ENCODE measurements around the gene FGGY. TPM values are rescaled to one million over a fixed set of nuclear protein-coding genes. Genes with fewer than 3 reads are reported as not detected.

The FGGY gene
- total RNA-seq, 2 donors from 2014 or later, result 12.2 to 17.4 TPM

DNA sequence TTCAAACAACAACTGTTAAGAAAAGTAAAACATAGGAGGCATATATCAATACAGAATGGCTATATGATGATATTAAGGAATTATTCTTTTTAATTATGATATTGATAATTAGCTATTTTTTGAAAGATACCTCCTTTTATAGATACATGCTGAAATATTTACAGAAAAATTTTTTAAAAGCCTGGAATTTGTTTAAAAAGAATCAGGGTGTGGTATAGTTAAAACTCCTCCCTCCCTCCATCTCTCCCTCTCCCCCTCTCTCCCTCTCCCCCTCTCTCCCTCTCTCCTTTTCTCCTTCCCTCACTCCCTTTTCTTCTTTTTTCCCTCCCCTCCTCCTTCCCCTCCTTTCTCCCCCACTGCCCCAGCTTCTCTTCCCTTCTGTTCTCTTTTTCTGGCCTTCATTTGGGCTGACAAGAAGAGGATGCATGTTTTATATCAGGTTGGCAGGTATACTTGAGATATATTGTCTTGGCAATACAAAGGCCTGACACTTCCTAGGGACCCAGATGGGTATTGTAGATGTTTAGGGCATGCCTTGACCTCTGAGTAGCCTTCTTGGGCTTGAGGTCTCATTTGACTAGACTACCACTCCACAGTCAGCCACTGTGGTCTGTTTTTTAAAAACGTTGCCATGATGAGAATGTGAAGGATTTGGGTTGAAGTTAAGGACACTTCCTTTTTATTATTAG, 124.5 kb downstream of the FGGY start:
- TF ChIP-seq, protein P1, sequence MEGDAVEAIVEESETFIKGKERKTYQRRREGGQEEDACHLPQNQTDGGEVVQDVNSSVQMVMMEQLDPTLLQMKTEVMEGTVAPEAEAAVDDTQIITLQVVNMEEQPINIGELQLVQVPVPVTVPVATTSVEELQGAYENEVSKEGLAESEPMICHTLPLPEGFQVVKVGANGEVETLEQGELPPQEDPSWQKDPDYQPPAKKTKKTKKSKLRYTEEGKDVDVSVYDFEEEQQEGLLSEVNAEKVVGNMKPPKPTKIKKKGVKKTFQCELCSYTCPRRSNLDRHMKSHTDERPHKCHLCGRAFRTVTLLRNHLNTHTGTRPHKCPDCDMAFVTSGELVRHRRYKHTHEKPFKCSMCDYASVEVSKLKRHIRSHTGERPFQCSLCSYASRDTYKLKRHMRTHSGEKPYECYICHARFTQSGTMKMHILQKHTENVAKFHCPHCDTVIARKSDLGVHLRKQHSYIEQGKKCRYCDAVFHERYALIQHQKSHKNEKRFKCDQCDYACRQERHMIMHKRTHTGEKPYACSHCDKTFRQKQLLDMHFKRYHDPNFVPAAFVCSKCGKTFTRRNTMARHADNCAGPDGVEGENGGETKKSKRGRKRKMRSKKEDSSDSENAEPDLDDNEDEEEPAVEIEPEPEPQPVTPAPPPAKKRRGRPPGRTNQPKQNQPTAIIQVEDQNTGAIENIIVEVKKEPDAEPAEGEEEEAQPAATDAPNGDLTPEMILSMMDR (IDR thresholded peaks at IDR 0.05), result no peak
- TF ChIP-seq POLR2A (IDR thresholded peaks at IDR 0.05), result no peak
- Histone ChIP-seq H3K36me3 (replicated peaks in 1 of 2; ENCODE audit: insufficient read depth in 1 of 2, low read depth in 2 of 2) (no peaks in the 10 kb centered on the region), H3K9me3 (no peaks in the 10 kb centered on the region), H3K4me1 (peaks cover 16% of the 10 kb centered on the region), H3K27ac (no peak overlapping the region), H3K4me3 (no peak overlapping the region), H3K27me3 (no peaks in the 10 kb centered on the region)
- 38 to 84% methylated on average over 1 of the region's 1 CpG for WGBS, 2 donors
- ATAC-seq (no peak), DNase-seq (no peak)
- intact Hi-C loops (cut with DNase I), result no loop called here

DNA sequence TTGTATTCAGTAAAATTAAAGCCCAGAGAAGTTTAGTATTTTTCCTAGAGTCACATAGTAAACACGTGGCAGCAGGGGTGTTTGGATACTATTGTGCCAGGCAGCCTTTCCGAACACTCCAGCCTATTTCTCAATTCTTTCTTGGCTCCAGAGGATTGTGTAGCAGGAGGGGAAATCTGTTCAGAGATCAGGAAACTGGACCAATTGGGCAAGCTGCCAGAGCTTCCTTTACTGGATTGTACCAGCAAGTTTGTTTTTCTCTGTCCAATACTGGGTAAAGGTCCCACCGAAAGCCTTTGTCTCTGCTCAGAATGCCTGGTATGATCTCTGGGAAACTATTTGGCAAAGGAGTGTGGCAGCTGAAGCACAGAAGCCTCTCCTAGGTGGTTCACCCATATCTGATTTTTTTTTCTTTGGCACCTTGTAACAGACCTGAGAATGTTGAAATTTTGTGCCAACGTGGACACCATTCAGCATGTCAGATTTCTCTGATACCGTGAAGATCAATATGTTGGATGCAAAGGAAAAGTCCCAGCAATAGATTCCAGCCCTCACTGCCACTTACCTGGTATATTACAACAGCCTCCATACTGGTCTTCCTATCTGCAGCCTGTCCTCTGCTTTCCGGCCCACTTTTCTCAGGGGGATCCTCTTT, 126.2 kb downstream of the FGGY start:
- peak; percentile 85 for ATAC-seq
- intact Hi-C loops (cut with DNase I), result no loop called here

DNA sequence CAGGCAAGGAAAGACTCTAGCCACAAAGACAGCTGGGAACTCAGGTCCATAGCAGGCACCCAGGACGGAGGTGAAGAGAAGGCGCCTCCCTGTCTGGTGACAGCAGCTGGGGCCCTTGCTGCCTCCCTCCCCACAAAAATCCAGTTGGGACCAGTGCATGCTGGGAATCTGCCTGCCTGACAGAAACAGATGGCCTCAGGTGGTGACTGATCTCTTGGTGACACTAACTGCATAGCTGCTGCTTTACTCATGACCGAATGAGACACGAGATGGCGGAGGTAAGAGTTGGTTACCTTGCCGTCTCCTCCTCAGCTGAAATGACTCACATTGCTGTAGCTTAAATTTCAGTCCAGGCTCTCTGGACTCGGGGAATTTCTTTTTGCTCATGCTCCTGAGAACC, 130.3 kb downstream of the FGGY start:
- no peaks in the 10 kb centered on the region for H3K36me3 ChIP-seq (replicated peaks in 1 of 2; ENCODE audit: insufficient read depth in 1 of 2, low read depth in 2 of 2)
- ATAC-seq, result no peak
- H3K4me1 ChIP-seq, result peaks cover 21% of the 10 kb centered on the region
- TF ChIP-seq, protein P1 (IDR thresholded peaks at IDR 0.05), result no peak
- no peak for TF ChIP-seq POLR2A (IDR thresholded peaks at IDR 0.05)
- H3K4me3 ChIP-seq, result no peak overlapping the region
- intact Hi-C loops (cut with DNase I), result no loop called here
- no peaks in the 10 kb centered on the region for H3K27me3 ChIP-seq
- H3K9me3 ChIP-seq, result no peaks in the 10 kb centered on the region
- no peak for DNase-seq
- no peak overlapping the region for H3K27ac ChIP-seq
- WGBS, 2 donors, result 92 to 95% methylated on average over 7 of the region's 7 CpGs

More for the DNA sequence above, 126.2 kb downstream of the FGGY start:
- no peak for TF ChIP-seq POLR2A (IDR thresholded peaks at IDR 0.05)
- TF ChIP-seq, protein P1 (IDR thresholded peaks at IDR 0.05), result no peak
- Histone ChIP-seq H3K4me3 (no peak overlapping the region), H3K27me3 (no peaks in the 10 kb centered on the region), H3K27ac (peak overlapping the region in 3 of 4 donors; percentile 23 to 68 (median 63)), H3K4me1 (peaks cover 16% of the 10 kb centered on the region), H3K9me3 (no peaks in the 10 kb centered on the region), H3K36me3 (replicated peaks in 1 of 2; ENCODE audit: insufficient read depth in 1 of 2, low read depth in 2 of 2) (no peaks in the 10 kb centered on the region)
- WGBS, 2 donors, result 27 to 32% methylated on average over 6 of the region's 6 CpGs
- DNase-seq, result peak; percentile 82 to 88 (median 86)

DNA sequence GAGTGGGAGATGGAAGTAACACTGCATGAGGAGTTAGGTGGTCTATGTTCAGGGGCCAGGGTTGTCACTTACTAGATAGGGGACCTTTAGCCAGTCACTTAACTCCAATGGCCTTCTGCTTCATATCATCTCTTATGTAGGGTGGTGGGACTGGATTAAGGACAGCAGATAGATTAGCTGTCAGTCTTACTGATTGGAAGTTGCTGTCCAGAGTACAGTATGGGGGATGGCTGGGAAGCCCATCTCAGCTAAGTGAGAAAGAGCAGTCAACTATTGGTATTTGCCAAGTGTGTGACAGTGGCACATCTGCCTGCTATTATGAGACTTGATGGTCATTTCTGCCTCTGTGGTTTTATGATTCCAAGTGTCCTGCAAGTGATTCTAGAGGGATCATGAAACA, 130.9 kb downstream of the FGGY start:
- intact Hi-C loops (cut with DNase I), result no loop called here
- no peaks in the 10 kb centered on the region for H3K9me3 ChIP-seq
- H3K4me3 ChIP-seq, result no peak overlapping the region
- TF ChIP-seq, protein P1 (IDR thresholded peaks at IDR 0.05), result no peak
- no peak for TF ChIP-seq POLR2A (IDR thresholded peaks at IDR 0.05)
- DNase-seq (no peak), ATAC-seq (no peak)
- peaks cover 21% of the 10 kb centered on the region for H3K4me1 ChIP-seq
- no peaks in the 10 kb centered on the region for H3K27me3 ChIP-seq
- no peak overlapping the region for H3K27ac ChIP-seq
- no peaks in the 10 kb centered on the region for H3K36me3 ChIP-seq (replicated peaks in 1 of 2; ENCODE audit: insufficient read depth in 1 of 2, low read depth in 2 of 2)

Data from body of pancreas (tissue), 4 donors.